HepG2 (cell line): ENCODE data around the gene ESYT1. TPM values are rescaled to one million over a fixed set of nuclear protein-coding genes. Genes with fewer than 3 reads are reported as not detected.

Source experiments
- ATAC-seq: fragments of 200-7000 bp; cut with Tn5 transposase; 3 replicates; pipeline ENCODE4 v1.9.1; 2020; ENCODE audit warnings: mild to moderate bottlenecking, moderate library complexity
- BruUV-seq: library from RNA; stranded (reverse); fragments of 400-500 nt; replicated peaks from 2 replicates; lab custom pipeline; 2021; lab: Mats Ljungman, UMichigan
- CTCF ChIA-PET: fragments of 300-600 bp; formaldehyde crosslinking; extraction: SDS; loops from one replicate; lab custom pipeline; 2021; ENCODE audit warnings: low total read pairs, inconsistent platforms, low intra/inter-chr PET ratio; lab: Yijun Ruan, JAX
- POLR2A ChIA-PET: fragments of 350-600 bp; sonication (Branson Sonifier 250); formaldehyde crosslinking; loops from one replicate; lab custom pipeline; 2020; ENCODE audit warnings: antibody characterized with exemption, inconsistent platforms; lab: Yijun Ruan, JAX
- DNase-seq: peaks from one replicate; pipeline ENCODE4 v3.0.0-alpha.2; 2015; ENCODE audit warnings: low spot score
- FAIRE-seq: peaks from 3 replicates; lab custom pipeline; 2011; peaks lifted over from hg19 to GRCh38; lab: Jason Lieb, UNC
- H2AFZ ChIP-seq: one replicate; pipeline ENCODE4 v1.6.1; 2011; ENCODE audit warnings: low read length, inconsistent platforms
- H3K27ac ChIP-seq: fragments of 300-600 bp; 3 replicates; pipeline ENCODE4 v1.8.0; 2011; ENCODE audit warnings: mixed run types, mild to moderate bottlenecking, mixed read lengths, low read length, inconsistent platforms; ENCODE audit not compliant: insufficient read depth; ENCODE audit errors: extremely low read length
- H3K27me3 ChIP-seq, 2 experiments: fragments of 200-600 bp in 1 of 2; 2 replicates in 1 of 2; 3 replicates in 1 of 2; pipeline versions ENCODE4 v1.6.0 to v1.8.0; 2011; ENCODE audit warnings: low read length in 2 of 2, mild to moderate bottlenecking in 2 of 2, moderate library complexity in 2 of 2, inconsistent platforms in 1 of 2; ENCODE audit not compliant: insufficient read depth in 2 of 2, control insufficient read depth in 1 of 2
- H3K36me3 ChIP-seq, 2 experiments: fragments of 200-600 bp in 1 of 2; replicated peaks in 1 of 2; 2 replicates in 1 of 2; 3 replicates in 1 of 2; pipeline versions ENCODE4 v1.5.1 to v1.8.0; 2011; ENCODE audit warnings: low read length in 2 of 2, inconsistent platforms in 1 of 2; ENCODE audit not compliant: insufficient read depth in 2 of 2, control insufficient read depth in 1 of 2
- H3K4me1 ChIP-seq: 2 replicates; pipeline ENCODE4 v1.5.1; 2012; ENCODE audit warnings: low read length, inconsistent platforms; ENCODE audit not compliant: insufficient read depth
- H3K4me2 ChIP-seq: 2 replicates; pipeline ENCODE4 v1.6.0; 2011; ENCODE audit warnings: low read depth, low read length, inconsistent platforms
- H3K4me3 ChIP-seq, 3 experiments: fragments of 200-600 bp in 1 of 3; sonication (generic), shearing (Covaris generic) in 1 of 3; replicated peaks in 1 of 3; 2 replicates each; pipeline ENCODE4 v1.5.1; 2011 to 2016; ENCODE audit warnings: low read length in 3 of 3, inconsistent platforms in 2 of 3, low read depth in 2 of 3, mild to moderate bottlenecking in 2 of 3, control low read depth in 1 of 3, mixed read lengths in 1 of 3; ENCODE audit not compliant: insufficient read depth in 1 of 3
- H3K79me2 ChIP-seq: one replicate; pipeline ENCODE4 v1.6.1; 2011; ENCODE audit warnings: low read length, inconsistent platforms; ENCODE audit not compliant: insufficient read depth
- H3K9ac ChIP-seq: 2 replicates; pipeline ENCODE4 v1.6.0; 2011; ENCODE audit warnings: mild to moderate bottlenecking, low read depth, low read length, inconsistent platforms; ENCODE audit not compliant: insufficient read depth
- H3K9me3 ChIP-seq: 2 replicates; pipeline ENCODE4 v1.5.1; 2012; ENCODE audit warnings: mild to moderate bottlenecking, low read length
- H4K20me1 ChIP-seq: 2 replicates; pipeline ENCODE4 v1.6.0; 2011; ENCODE audit warnings: inconsistent platforms, mild to moderate bottlenecking, low read length, moderate library complexity; ENCODE audit not compliant: insufficient read depth
- ELK4 ChIP-seq: sonication (generic); formaldehyde crosslinking; IDR thresholded peaks from 2 replicates; pipeline ENCODE4 v1.9.0; 2021; ENCODE audit warnings: missing genetic modification reagents, borderline replicate concordance
- NFIC ChIP-seq: IDR thresholded peaks from 2 replicates; pipeline ENCODE4 v1.6.1; 2012; ENCODE audit warnings: mild to moderate bottlenecking, low read length, inconsistent platforms
- PATZ1 ChIP-seq: sonication (generic); formaldehyde crosslinking; IDR thresholded peaks from 2 replicates; pipeline ENCODE4 v1.4.0; 2020; ENCODE audit warnings: missing genetic modification reagents
- RBM39 ChIP-seq: fragments of 200-400 bp; formaldehyde crosslinking; IDR thresholded peaks from one replicate; pipeline ENCODE4 v1.6.1; 2018; ENCODE audit warnings: antibody characterized with exemption, mild to moderate bottlenecking, low read depth, low read length; ENCODE audit not compliant: poor library complexity, severe bottlenecking
- RFX3 ChIP-seq: IDR thresholded peaks from 2 replicates; pipeline ENCODE4 v1.6.1; 2016; ENCODE audit warnings: missing biosample characterization, missing genetic modification reagents
- SOX13 ChIP-seq, 3 experiments: fragments of 450-650 bp in 1 of 3; sonication (generic) in 1 of 3; formaldehyde crosslinking in 1 of 3; IDR thresholded peaks in 2 of 3; conservative IDR thresholded peaks in 1 of 3; 2 replicates each; pipeline versions ENCODE4 v1.5.0 to v1.6.1; 2016 to 2020; ENCODE audit warnings: antibody characterized with exemption in 1 of 3, mild to moderate bottlenecking in 1 of 3, missing compliant biosample characterization in 1 of 3, missing genetic modification reagents in 1 of 3, moderate library complexity in 1 of 3
- ZFX ChIP-seq: sonication (generic); formaldehyde crosslinking; IDR thresholded peaks from 2 replicates; pipeline ENCODE4 v1.4.0; 2020; ENCODE audit warnings: mild to moderate bottlenecking, low read depth, missing genetic modification reagents, moderate library complexity
- ZNF710 ChIP-seq: sonication (generic); formaldehyde crosslinking; IDR thresholded peaks from 2 replicates; pipeline ENCODE4 v1.5.0; 2020; ENCODE audit warnings: mild to moderate bottlenecking, missing genetic modification reagents, borderline replicate concordance
- ZNF747 ChIP-seq: sonication (generic); formaldehyde crosslinking; IDR thresholded peaks from 2 replicates; pipeline ENCODE4 v1.8.1; 2023; ENCODE audit warnings: missing genetic modification reagents, mild to moderate bottlenecking, borderline replicate concordance
- ZNF878 ChIP-seq: sonication (generic); formaldehyde crosslinking; IDR thresholded peaks from 2 replicates; pipeline ENCODE4 v1.8.1; 2023; ENCODE audit warnings: mild to moderate bottlenecking, missing genetic modification reagents, moderate library complexity
- WGBS: methylation state at CpG from one replicate; pipeline ENCODE4 v1.1.6; 2017; ENCODE audit warnings: low lambda C conversion rate; 5-methylcytosine and 5-hydroxymethylcytosine counted together
- in situ Hi-C: cut with HindIII; loops from 2 replicates; pipeline ENCODE4 v1.10.0; 2017; ENCODE audit warnings: low pct_unique_long_range_greater_than_20kb; ENCODE audit not compliant: extremely low pct_ligation_motif_present
- intact Hi-C: fragments of 100-400 bp; cut with micrococcal nuclease; formaldehyde crosslinking; loops from one replicate; pipeline ENCODE4 v1.10.0; 2022; ENCODE audit not compliant: unreplicated experiment
- polyA plus RNA-seq, 8 experiments: library from polyadenylated mRNA; depleted of rRNA in 3 of 8; stranded (reverse) in 7 of 8; unstranded in 1 of 8; fragments of >200 nt; fragmentation: Illumina TruSeq in 4 of 8; extraction: Trizol in 4 of 8; gene quantifications; 2 replicates each; pipeline versions ENCODE4 v1.2.1 to v1.2.3, GENCODE V29; 2011 to 2016; ENCODE audit warnings: low read depth in 4 of 8, missing spikeins in 1 of 8, mixed read lengths in 1 of 8; ENCODE audit not compliant: insufficient read depth in 1 of 8
- total RNA-seq, 5 experiments: library from RNA; depleted of rRNA; stranded (reverse); fragments of >200 nt; fragmentation: Illumina TruSeq; extraction: Trizol; gene quantifications; 2 replicates each; pipeline ENCODE4 v1.2.3, GENCODE V29; 2016; ENCODE audit warnings: low read depth in 1 of 5

Gene ESYT1
- total and polyA plus RNA-seq, 2 of the 13 experiments (the other 11 are each of a cell fraction or from before 2014, with no cell fraction given): 66.9 to 71.0 TPM

GRCh38 chr12:56152756-56153677 is 24.9 kb downstream of the ESYT1 start (continued):
- TF ChIP-seq NFIC (peak; percentile 20; the same call in 1 of the 2 replicates), ZFX (CRISPR knock-in tag) (peak; percentile 11; the same call in 1 of the 2 replicates), RFX3 (CRISPR knock-in tag) (no peak), ZNF878 (CRISPR knock-in tag) (peak; percentile 67; the same call in 1 of the 2 replicates), PATZ1 (CRISPR knock-in tag) (0 out of 2 replicates have a peak, but pooled peaks have one; percentile 19), SOX13 (IDR thresholded peaks at IDR 0.05) (no peak), SOX13 (CRISPR knock-in tag; conservative IDR thresholded peaks at IDR 0.05 in 1 of 2, IDR thresholded peaks at IDR 0.05 in 1 of 2) (peak in 1 of 2 experiments; percentile 64; a peak in 2 of 4 replicates), ZNF747 (0 out of 2 replicates have a peak, but pooled peaks have one; percentile 8)

- 96% methylated on average over 3 of the region's 5 CpGs for WGBS
- H4K20me1 ChIP-seq: no peaks in the 10 kb centered on the region
- H3K4me3 ChIP-seq: peak overlapping the region in 2 of 3 experiments; percentile 82 to 86; a peak in 3 of 6 replicates
- ChIA-PET CTCF (no interaction called here), POLR2A (interaction anchor here (1.4 to 2.3 kb wide), 2 partner anchors 25 to 36 kb away, joined by 3 to 17 read pairs; partner anchors contain the start of genes ESYT1 and ZC3H10)
- H3K36me3 ChIP-seq: 0 out of 5 replicates have a peak, but pooled peaks cover 0 to 1% of the 10 kb centered on the region in 2 experiments
- in situ Hi-C loops (no loop called here), intact Hi-C loops (loop anchor here (2.0 kb wide), 1 partner anchor 35 kb away; the partner anchor contains the start of gene ZC3H10)
- peak overlapping the region; percentile 89 for H3K27ac ChIP-seq
- peak overlapping the region; percentile 76 for H3K9ac ChIP-seq
- DNase-seq (no peak), FAIRE-seq (no peak), ATAC-seq (no peak)
- no TSS peak for BruUV-seq
- H3K79me2 ChIP-seq: peaks cover 20% of the 10 kb centered on the region
- peak overlapping the region; percentile 82 for H3K4me2 ChIP-seq
- H2AFZ ChIP-seq: no peak overlapping the region
- peaks cover 43% of the 10 kb centered on the region for H3K4me1 ChIP-seq
- H3K27me3 ChIP-seq: no peaks in the 10 kb centered on the region; a peak in 1 of 5 replicates
- H3K9me3 ChIP-seq: no peaks in the 10 kb centered on the region
- TF ChIP-seq ZNF710 (no peak), RBM39 (no peak), ELK4 (CRISPR knock-in tag) (no peak), SOX13 (IDR thresholded peaks at IDR 0.05) (no peak), SOX13 (CRISPR knock-in tag; conservative IDR thresholded peaks at IDR 0.05 in 1 of 2, IDR thresholded peaks at IDR 0.05 in 1 of 2) (no peak)
These were observed 25.6 kb downstream of the ESYT1 start for GRCh38 chr12:56153678-56154065.
